Measurements from ENCODE around the gene PRRT1.

DNA sequence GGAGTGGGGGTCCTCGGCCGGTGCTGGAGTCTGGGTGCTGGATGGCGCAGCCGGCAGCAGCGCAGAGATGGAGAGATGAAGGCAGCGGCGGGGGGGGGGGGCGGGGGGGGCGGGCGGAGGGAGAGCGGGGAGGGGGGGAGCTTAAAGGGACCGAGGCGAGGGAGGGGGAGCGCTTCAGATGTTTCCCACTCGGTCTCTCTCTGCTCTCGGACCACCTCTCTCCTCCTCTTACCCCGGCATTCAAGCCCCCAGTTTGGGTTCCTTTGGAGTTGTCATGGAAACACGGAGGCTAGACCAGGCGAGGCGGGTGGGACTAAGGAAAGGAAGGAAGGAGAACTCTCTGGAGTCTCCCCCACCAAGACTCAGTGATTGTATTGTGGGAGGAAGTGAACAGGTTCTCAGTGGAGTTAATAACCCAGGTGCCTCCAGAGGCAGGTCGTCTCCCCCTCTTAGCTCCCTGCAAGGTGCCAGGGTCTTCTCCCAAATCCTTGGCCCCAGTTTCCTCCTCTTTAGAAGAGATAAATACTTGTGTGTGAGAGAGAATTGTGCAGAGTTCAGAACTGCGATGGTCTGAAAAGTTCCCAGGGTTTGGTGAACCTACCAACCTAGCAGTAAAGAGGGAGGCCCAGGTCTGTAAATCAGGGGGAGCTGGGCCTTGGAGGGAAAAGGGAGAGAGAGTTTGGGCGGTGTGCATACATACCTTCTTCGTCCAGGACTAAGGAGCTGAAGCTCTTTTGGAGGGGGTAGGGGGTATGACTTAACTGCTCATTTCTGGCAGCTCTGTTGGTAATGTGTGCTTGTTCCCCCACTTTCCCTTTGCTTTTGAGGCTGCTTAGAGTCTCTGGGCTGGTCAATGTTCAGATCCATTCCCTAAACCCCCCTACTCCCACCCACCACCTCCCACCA lies at the start of gene PRRT1:
- TF ChIP-seq, protein P1, sequence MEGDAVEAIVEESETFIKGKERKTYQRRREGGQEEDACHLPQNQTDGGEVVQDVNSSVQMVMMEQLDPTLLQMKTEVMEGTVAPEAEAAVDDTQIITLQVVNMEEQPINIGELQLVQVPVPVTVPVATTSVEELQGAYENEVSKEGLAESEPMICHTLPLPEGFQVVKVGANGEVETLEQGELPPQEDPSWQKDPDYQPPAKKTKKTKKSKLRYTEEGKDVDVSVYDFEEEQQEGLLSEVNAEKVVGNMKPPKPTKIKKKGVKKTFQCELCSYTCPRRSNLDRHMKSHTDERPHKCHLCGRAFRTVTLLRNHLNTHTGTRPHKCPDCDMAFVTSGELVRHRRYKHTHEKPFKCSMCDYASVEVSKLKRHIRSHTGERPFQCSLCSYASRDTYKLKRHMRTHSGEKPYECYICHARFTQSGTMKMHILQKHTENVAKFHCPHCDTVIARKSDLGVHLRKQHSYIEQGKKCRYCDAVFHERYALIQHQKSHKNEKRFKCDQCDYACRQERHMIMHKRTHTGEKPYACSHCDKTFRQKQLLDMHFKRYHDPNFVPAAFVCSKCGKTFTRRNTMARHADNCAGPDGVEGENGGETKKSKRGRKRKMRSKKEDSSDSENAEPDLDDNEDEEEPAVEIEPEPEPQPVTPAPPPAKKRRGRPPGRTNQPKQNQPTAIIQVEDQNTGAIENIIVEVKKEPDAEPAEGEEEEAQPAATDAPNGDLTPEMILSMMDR (IDR thresholded peaks at IDR 0.05) = no peak
- TF ChIP-seq POLR2A (IDR thresholded peaks at IDR 0.05) = no peak
